GM21447 (cell line): ENCODE data around the gene LRATD1.

Experiments used
- ATAC-seq: cut with Tn5 transposase; IDR thresholded peaks from one replicate; pipeline ENCODE4 v1.9.1; 2021; ENCODE audit not compliant: unreplicated experiment

Gene LRATD1

DNA sequence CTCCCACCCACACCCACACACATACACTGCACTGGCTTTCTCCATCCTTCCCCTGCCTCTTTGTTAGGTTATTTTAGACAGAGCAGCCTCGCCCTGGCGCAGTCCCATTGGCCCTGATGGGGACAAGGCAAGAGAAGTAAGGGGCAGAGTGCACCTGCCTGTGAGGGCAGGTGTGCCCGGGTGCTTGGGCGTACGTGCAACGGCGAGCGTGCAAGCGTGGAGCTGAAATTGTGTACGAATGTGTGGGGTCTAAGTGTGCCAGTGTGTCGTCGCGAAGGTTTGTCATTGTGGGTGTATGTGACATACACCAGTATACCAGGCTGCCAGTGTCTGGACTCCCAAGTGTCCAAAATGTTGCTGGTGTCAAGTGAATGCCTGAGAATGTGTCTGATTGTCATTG is 544 bp downstream of the LRATD1 start:
- no peak for ATAC-seq

GRCh38 chr2:14633461-14634181 is 1.1 kb downstream of the LRATD1 start:
- ATAC-seq = no peak

DNA sequence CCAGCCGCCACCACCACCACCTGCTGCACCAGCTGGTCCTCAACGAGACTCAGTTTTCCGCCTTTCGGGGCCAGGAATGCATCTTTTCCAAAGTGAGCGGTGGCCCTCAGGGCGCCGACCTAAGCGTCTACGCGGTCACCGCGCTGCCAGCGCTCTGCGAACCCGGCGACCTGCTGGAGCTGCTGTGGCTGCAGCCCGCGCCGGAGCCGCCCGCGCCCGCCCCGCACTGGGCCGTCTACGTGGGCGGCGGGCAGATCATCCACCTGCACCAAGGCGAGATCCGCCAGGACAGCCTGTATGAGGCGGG is 1.6 kb downstream of the LRATD1 start:
- ATAC-seq = no peak

DNA sequence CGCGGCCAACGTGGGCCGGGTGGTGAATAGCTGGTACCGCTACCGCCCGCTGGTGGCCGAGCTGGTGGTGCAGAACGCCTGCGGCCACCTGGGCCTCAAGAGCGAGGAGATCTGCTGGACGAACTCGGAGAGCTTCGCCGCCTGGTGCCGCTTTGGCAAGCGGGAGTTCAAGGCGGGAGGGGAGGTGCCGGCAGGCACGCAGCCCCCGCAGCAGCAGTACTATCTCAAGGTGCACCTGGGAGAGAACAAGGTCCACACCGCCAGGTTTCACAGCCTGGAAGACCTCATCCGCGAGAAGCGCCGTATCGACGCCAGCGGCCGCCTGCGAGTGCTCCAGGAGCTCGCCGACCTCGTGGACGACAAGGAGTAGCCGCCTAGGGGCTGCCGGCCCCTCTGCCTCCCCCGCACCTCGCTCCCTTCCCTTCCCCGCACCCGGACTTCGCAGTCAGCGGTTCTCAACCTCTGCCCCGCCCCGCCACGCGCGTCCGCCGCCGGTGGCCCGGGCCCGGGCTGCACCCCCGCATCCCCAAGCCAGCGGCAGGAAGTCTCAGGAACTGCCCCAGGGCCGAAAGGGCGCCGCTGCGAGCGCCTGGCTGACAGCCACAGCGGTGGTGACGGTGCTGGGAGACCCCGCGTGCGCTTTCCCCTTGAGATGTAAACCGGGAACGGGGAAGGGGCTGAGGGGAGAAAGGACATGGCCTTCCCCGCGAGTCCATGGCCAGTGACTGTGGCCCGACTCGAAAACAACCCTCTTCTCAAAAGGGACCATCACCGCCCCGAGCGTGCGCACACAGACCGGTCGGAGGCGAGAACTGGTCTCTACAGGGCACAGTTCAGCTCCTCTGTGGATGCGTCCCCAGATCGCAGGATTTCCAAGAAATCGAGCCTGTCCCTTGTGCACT is 2.2 kb downstream of the LRATD1 start:
- ATAC-seq = no peak

DNA sequence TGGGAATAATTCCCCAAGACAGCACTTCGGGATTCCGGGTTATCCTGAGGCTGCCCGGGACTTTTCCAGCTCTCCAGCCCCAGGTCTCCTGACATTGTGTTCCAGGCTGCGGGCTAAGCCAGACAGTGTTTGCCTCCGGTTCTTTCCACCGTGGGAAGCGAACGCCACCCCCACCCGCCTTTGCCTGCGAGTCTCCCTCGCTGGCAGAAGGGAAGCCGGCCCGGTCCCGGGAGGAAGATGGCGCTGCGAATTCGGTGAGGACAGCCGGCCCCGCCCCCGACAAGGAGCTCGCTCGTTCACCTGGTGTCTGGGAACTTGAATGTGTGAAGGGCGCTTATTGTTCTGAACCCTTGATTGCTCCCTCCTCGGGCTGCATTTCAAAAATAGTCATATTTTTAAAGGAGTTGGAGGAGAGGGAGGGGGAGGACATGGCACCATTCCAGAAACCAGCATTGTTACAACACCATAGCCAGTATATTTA is 2.9 kb downstream of the LRATD1 start:
- no peak for ATAC-seq

DNA sequence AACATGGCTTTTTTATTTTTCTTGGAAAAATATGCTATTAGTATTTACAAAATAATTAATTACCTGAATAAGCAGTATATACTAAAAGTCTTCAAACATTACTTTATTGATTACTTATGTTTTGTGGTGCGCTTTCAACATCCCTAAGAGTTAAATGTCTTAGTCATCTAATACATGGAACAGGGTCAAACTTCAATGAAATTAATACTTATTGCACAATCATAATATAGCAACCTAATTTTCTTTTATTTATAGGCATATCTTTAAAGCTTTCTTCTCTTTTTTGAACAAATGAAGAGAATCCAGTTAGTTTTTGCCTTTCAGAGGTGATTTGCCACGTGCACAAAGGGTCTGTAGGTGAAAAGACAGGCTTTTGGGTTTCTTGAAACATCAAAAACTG is 6.0 kb downstream of the LRATD1 start:
- no peak for ATAC-seq

- ATAC-seq = no peak
Measured at GRCh38 chr2:14641116-14641515, 8.6 kb downstream of the LRATD1 start.

GRCh38 chr2:14642499-14642898 is 10.0 kb downstream of the LRATD1 start:
- ATAC-seq = no peak

- no peak for ATAC-seq
Measured at GRCh38 chr2:14647714-14648113, 15.2 kb downstream of the LRATD1 start.

- ATAC-seq = no peak
Measured at GRCh38 chr2:14650066-14650465, 17.5 kb downstream of the LRATD1 start.

- peak; percentile 90 for ATAC-seq
Measured at GRCh38 chr2:14654835-14655282, 22.3 kb downstream of the LRATD1 start.

DNA sequence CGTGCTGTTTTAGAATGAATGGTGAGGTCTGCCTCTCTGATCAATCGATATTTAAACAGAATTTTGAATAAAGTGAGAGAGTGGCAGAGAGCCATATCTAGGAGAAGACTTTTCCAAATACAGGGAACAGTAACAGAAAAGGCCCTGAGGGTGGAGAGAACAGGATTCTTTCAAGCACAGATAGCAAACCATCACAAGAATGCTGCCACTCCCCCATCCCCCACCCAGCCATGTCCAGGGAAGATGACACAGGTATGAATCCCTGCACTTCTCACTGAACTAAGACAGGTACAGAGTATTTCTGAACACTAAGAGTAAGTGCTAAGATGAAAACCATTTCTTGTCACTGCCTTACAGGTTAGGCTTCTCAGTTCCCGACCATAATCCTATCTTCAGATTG is 23.6 kb downstream of the LRATD1 start:
- no peak for ATAC-seq

DNA sequence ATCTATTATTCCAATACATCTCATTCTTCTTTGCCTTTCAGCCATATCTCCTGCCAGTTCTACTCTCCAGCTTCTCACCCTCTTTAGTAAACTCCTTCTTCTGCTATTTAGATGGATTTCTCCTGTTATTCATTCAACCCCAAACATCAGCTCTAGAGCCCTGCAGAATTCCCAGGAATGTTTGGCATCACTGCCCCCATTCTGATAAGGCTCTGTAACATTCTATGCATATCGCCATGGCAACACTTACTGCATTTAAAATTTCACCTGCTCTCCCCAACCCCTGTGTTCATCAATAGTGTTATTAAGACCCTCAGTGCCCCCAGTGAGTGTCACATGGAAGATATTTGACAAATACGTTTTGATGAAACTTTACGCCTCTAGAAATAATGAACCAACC is 28.6 kb downstream of the LRATD1 start:
- ATAC-seq = no peak

DNA sequence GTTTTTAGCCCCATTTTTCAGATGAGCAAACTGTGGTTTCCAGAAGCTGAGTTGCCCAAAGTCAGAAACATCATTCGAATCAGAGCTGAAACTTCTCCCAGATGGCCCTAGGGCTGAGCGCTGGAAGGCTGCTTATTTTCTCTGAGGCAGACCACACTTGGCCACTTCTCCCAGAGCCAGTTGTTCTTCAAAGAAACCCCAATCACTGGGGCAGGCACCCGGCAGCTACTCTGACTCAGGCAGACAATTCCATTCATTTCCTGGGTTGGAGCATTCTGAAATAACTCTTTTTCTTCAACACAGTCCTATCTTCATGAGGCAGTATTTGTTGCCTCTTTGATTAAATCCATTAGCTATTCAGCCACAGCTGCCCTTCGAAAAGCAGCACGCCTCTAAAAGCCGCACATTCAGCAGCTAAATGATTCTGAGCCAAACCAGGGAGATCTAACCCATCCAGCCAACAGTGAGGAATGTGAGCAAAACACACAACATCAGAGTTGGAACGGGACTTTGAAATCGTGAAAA is 40.9 kb downstream of the LRATD1 start:
- ATAC-seq = no peak

DNA sequence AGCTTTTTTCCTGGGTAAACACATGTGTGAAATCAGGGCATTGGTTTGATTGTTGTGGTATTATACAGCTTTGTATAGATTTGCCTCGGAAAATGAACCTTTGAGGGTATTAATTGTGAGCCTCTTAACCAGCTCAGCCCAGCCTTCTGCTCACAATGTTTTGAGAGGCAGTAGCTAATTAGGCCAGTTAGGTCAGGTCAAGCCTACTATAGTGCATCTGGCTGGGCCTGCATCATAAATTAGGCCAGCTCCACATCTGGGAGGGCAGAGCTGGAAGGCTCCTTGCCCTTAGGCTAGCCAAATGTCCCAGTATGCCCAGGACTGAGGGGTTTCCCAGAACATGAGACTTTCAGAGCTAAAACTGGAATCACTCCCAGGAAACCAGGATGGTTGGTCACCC is 43.0 kb downstream of the LRATD1 start:
- no peak for ATAC-seq

DNA sequence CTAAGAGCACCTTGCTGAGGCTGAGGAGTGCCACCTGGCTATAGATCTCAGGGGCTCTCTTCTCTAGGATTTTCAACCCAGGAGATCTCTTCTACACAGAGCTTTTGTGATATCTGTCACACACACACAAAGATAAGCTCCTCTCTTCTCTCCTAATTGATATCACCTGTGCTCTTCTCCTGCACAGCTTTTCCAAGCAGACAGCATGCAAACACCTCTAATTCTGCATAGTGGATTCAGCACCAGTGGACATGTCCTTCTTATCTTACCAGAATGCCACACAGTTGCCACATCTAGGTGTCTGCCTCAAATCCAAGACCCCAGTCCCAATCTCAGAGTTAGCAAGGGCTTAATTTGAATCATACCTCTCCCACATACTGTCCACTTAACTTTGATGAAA is 43.9 kb downstream of the LRATD1 start:
- no peak for ATAC-seq

GRCh38 chr2:14677039-14677438 is 44.5 kb downstream of the LRATD1 start:
- ATAC-seq = no peak

- no peak for ATAC-seq
Measured at GRCh38 chr2:14678761-14679160, 46.2 kb downstream of the LRATD1 start.

GRCh38 chr2:14681608-14682007 is 49.1 kb downstream of the LRATD1 start:
- ATAC-seq = no peak
